ENCODE results near the gene INPP1. TPM values are rescaled to one million over a fixed set of nuclear protein-coding genes. Genes with fewer than 3 reads are reported as not detected.

Gene INPP1
- total RNA-seq, 1 experiment from 2014 or later: 23.1 TPM

DNA sequence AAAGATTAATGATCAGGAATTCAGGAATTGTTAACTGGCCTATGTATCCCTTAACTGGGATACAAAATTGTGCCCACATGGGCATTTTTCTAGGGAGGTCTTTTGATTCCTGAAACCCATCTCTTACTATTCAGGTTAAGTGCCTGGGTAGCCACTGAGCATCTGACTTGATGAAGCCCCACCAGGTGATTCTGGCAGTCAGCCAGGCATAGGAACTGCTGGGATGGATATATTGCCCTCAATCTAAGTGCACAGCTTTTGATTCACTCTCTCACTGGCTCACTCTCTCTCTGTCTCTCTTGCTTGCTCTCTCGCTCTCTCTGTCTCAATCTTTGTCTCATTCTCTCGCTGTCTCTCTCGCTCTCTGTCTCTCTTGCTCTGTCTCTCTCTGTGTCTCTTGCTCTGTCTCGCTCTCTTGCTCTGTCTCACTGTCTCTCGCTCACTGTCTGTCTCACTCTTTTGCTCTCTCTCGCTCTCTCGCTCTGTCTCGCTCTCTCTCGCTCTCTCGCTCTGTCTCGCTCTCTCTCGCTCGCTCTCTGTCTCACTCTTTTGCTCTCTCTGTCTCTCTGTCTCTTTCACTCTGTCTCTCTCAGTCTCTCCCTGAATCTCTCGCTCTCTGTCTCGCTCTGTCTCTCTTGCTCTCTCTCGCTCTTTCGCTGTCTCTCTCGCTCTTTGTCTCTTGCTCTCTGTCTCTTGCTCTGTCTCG, 22.3 kb downstream of the INPP1 start:
- CTCF ChIA-PET: interaction anchor here (1.3 kb wide), 1 partner anchor 21 kb away, joined by 4 read pairs; no protein-coding TSS in a partner anchor
- intact Hi-C loops (cut with micrococcal nuclease; ENCODE audit: unreplicated experiment): no loop called here
- TF ChIP-seq, protein P1, sequence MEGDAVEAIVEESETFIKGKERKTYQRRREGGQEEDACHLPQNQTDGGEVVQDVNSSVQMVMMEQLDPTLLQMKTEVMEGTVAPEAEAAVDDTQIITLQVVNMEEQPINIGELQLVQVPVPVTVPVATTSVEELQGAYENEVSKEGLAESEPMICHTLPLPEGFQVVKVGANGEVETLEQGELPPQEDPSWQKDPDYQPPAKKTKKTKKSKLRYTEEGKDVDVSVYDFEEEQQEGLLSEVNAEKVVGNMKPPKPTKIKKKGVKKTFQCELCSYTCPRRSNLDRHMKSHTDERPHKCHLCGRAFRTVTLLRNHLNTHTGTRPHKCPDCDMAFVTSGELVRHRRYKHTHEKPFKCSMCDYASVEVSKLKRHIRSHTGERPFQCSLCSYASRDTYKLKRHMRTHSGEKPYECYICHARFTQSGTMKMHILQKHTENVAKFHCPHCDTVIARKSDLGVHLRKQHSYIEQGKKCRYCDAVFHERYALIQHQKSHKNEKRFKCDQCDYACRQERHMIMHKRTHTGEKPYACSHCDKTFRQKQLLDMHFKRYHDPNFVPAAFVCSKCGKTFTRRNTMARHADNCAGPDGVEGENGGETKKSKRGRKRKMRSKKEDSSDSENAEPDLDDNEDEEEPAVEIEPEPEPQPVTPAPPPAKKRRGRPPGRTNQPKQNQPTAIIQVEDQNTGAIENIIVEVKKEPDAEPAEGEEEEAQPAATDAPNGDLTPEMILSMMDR (IDR thresholded peaks at IDR 0.05; ENCODE audit: unreplicated experiment): no peak

DNA sequence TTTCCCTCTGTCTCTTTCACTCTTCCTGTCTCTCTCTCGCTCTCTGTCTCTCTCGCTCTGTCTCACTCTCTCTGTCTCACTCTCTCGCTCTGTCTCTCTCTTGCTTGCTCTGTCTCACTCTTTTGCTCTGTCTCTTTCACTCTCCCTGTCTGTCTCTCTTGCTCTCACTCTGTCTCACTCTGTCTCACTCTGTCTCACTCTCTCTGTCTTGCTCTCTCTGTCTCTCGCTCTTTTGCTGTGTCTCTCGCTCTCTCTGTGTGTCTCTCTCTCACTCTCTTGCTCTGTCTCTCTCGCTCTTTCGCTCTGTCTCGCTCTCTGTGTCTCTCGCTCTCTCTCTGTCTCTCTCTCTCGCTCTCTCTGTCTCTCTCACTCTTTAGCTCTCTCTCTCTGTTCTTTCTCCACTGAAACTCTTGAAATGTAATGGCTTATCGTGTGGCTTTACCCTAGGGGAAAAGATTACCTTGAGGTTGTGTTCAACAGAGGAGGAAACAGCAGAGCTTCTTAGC, 22.9 kb downstream of the INPP1 start:
- intact Hi-C loops (cut with micrococcal nuclease; ENCODE audit: unreplicated experiment): no loop called here
- Mint-ChIP-seq H3K4me1 (ENCODE audit: low read depth, unreplicated experiment) (no peaks in the 10 kb centered on the region), H3K27me3 (ENCODE audit: unreplicated experiment) (no peaks in the 10 kb centered on the region), H3K36me3 (ENCODE audit: insufficient read depth, unreplicated experiment) (no peaks in the 10 kb centered on the region), H3K27ac (ENCODE audit: unreplicated experiment) (no peak overlapping the region), H3K4me3 (ENCODE audit: low read depth, unreplicated experiment) (no peak overlapping the region), H3K9me3 (ENCODE audit: low read depth, unreplicated experiment) (no peaks in the 10 kb centered on the region)
- no peak for DNase-seq
- TF ChIP-seq, protein P1 (IDR thresholded peaks at IDR 0.05; ENCODE audit: unreplicated experiment): no peak
- CTCF ChIA-PET: interaction anchor here (1.3 kb wide), 1 partner anchor 22 kb away, joined by 4 read pairs; no protein-coding TSS in a partner anchor
- no TSS peak for BruUV-seq (replicated peaks)

More for the DNA sequence above, 22.3 kb downstream of the INPP1 start:
- Mint-ChIP-seq H3K4me1 (ENCODE audit: low read depth, unreplicated experiment) (no peaks in the 10 kb centered on the region), H3K9me3 (ENCODE audit: low read depth, unreplicated experiment) (no peaks in the 10 kb centered on the region), H3K4me3 (ENCODE audit: low read depth, unreplicated experiment) (no peak overlapping the region), H3K27me3 (ENCODE audit: unreplicated experiment) (no peaks in the 10 kb centered on the region), H3K36me3 (ENCODE audit: insufficient read depth, unreplicated experiment) (no peaks in the 10 kb centered on the region), H3K27ac (ENCODE audit: unreplicated experiment) (no peak overlapping the region)
- no peak for DNase-seq
- no TSS peak for BruUV-seq (replicated peaks)

DNA sequence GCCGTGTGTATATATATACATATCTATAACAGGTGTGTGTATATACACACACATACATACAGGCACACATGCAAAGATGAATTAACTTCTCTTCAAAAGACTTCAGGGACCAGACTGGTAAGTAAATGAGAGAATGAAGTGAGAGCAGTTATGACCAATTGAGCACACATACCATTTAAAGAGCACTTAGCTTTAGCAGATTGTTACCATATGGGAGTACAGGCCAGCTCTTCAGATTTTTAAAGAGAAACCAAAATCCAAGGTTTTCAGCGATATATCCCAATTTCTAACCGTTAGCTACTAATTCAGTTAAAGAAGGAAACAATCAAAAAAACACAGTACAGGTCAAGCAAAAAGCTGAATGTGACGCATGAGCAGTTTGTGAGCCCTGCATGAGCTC, 23.7 kb downstream of the INPP1 start:
- Mint-ChIP-seq H3K4me1 (ENCODE audit: low read depth, unreplicated experiment) (no peaks in the 10 kb centered on the region), H3K4me3 (ENCODE audit: low read depth, unreplicated experiment) (no peak overlapping the region), H3K36me3 (ENCODE audit: insufficient read depth, unreplicated experiment) (no peaks in the 10 kb centered on the region), H3K27ac (ENCODE audit: unreplicated experiment) (no peak overlapping the region), H3K27me3 (ENCODE audit: unreplicated experiment) (no peaks in the 10 kb centered on the region), H3K9me3 (ENCODE audit: low read depth, unreplicated experiment) (no peaks in the 10 kb centered on the region)
- intact Hi-C loops (cut with micrococcal nuclease; ENCODE audit: unreplicated experiment): no loop called here
- CTCF ChIA-PET: no interaction called here
- DNase-seq: no peak
- no TSS peak for BruUV-seq (replicated peaks)
- TF ChIP-seq, protein P1 (IDR thresholded peaks at IDR 0.05; ENCODE audit: unreplicated experiment): no peak

DNA sequence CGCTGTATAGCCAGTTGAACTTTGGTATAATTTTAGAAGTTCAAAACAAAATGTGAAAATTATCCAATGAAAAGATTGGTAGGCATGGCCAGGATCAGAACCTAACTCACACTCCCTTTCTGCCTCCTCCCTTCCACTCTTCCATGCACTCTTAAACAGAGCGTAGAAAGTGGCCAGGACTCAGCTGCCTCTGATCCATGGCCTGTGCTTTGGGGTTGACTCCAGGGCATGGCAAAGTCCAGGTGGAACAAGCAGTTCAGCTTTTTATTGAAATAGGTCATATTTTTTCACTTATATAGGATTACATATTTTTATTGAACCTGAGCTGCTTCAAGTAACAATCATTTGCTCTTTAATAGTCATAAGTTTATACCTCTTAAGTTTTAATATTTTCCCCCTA, 26.2 kb downstream of the INPP1 start:
- Mint-ChIP-seq H3K4me3 (ENCODE audit: low read depth, unreplicated experiment) (no peak overlapping the region), H3K9me3 (ENCODE audit: low read depth, unreplicated experiment) (no peaks in the 10 kb centered on the region), H3K36me3 (ENCODE audit: insufficient read depth, unreplicated experiment) (no peaks in the 10 kb centered on the region), H3K27me3 (ENCODE audit: unreplicated experiment) (no peaks in the 10 kb centered on the region), H3K27ac (ENCODE audit: unreplicated experiment) (no peak overlapping the region), H3K4me1 (ENCODE audit: low read depth, unreplicated experiment) (no peaks in the 10 kb centered on the region)
- intact Hi-C loops (cut with micrococcal nuclease; ENCODE audit: unreplicated experiment): no loop called here
- no peak for DNase-seq
- TF ChIP-seq, protein P1 (IDR thresholded peaks at IDR 0.05; ENCODE audit: unreplicated experiment): no peak
- no TSS peak for BruUV-seq (replicated peaks)
- CTCF ChIA-PET: no interaction called here
